IPS-18c (cell line): Measurements from ENCODE around the gene DUSP19.

Source experiments
- H3K4me3 ChIP-seq: 2 replicates; pipeline ENCODE4 v1.7.0; 2013; ENCODE audit warnings: low read depth, mild to moderate bottlenecking, low read length, moderate library complexity; ENCODE audit not compliant: insufficient read depth
- H3K9me3 ChIP-seq: one replicate; pipeline ENCODE4 v1.6.1; 2013; ENCODE audit warnings: mild to moderate bottlenecking, low read length, moderate library complexity; ENCODE audit not compliant: control insufficient read depth, insufficient read depth

DUSP19 gene

DNA sequence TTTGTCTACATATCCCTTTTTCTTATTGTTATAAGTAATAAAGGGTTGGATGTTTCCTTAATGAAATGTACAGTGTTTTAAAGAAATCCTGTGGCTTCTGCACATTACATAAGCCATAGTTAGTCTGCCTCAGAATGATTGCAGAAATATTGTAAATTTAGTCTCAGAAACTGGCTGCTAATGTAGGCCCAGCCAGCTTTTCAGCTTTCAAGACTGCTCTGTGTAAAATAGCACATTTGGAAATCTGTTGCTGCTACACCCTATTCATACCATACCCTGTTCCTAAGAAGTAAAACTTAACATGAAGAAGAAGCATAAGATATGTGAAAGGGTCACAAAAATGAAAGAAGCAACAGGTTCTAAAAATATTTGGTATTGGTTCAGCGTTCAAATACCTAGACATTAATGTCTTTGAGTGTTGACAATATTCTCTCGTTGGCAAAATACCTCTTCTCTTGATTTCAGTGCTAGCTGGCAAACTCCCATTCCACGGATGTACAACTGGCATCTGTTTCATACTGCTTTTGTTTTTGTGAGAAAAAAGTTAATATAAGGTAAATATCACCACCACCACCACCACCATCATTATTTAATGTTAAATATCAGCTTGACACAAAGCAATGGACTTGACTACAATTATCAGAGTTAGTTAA is 21.1 kb upstream of the DUSP19 start:
- no peak overlapping the region for H3K4me3 ChIP-seq
- H3K9me3 ChIP-seq, result no peaks in the 10 kb centered on the region

DNA sequence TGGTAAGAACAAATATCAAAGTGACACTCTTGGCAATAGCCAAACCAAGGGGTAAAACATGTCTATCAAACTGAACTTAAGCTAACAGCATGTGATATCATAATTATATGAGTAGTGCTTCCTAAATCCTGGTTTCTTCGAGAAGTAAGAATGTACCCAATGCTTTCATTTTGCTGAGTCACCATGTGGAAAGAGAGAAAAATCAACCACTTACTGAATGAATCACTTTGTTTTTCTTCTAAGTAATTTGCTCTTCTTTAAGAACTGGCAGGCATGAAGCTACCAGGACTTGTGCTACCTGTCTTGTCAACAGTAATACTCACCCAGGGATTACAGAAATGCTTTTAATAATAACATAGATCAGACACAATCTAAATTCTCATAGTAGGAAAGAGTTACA is 19.0 kb upstream of the DUSP19 start:
- no peaks in the 10 kb centered on the region for H3K9me3 ChIP-seq
- H3K4me3 ChIP-seq, result no peak overlapping the region

DNA sequence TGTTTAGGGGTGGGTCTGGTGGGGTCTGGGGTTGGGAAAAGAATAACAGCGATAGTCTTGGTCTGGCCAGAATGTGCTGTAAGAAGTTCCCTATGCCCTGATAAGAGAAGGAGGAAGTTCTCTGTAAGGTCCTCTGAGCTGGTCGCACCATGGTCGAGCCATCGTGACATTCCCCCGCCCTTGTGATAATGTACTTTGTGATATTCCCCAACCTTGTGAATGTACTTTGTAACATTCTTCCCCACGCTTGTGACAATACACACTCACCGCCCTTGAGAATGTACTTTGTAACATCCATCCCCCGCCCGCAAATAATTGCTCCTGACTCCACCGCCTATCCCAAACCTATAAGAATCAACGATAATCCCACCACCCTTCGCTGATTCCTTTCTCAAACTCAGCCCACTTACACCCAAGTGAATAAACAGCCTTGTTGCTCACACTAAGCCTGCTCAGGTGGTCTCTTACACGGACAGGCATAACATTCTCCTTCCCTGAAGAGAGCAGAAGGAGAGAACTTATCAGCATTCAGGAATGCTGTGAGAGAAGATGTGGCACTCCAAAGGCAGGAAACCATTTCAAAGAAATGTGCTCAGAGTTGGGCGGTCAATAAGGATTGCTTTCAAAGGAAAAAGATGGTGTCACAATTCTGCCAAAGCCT is 17.8 kb upstream of the DUSP19 start:
- no peak overlapping the region for H3K4me3 ChIP-seq
- no peaks in the 10 kb centered on the region for H3K9me3 ChIP-seq

DNA sequence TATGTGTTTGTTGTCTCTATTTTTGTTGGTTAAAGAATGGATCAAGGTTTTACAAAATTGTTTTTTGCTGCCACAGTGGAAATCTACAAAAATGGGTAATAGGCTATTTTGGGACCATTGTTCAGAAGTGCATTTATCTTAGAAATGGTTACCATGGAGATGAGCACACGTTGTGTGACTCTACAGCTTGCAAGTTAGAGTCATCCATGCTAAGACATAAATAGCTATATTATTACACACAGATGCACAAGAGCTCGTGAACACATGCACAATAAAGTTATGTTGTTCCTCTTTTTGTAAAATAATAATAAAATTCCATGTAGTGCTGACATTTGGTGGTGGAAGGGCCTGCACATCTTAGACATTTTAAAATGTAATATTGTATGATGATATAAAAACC is 15.5 kb upstream of the DUSP19 start:
- no peaks in the 10 kb centered on the region for H3K9me3 ChIP-seq
- H3K4me3 ChIP-seq, result no peak overlapping the region

DNA sequence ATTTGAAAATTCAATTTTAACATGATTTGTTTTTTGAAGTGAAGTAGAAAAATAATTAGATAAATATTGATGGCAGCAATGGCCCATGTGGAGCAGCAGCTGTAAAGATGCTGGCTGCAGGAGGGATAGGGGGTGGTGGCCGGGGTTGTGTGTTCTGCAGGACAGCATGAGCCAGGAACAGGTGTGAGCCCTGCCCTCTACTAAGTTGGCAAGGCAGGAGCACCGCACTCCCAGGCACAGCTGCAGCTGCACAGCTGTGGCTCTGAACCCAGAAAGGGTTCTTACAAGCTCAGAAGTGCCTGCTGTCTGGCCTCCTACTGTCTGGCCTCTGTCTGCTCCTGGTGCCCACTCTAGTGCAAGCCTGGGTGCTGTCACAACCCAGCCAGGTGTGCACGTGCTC is 10.0 kb upstream of the DUSP19 start:
- Histone ChIP-seq H3K9me3 (peaks cover 4% of the 10 kb centered on the region), H3K4me3 (no peak overlapping the region)

DNA sequence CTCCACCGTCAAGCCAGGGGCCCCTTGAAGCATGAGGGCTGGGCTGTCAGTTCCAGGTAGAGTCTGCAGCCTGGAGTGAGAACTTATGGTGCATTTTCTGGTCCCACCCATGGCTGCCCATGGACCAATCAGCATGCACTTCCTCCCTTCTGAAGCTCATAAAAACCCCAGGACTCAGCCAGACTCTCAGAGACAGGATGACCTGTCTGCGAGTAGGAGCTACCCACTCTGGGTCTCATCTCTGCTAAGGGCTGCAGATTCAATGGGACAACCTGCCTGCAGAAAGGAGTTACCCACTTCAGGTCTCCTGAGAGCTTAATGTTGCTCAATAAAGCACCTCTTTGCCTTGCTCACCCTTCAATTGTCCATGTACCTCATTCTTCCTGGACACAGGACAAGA is 9.4 kb upstream of the DUSP19 start:
- Histone ChIP-seq H3K9me3 (peaks cover 4% of the 10 kb centered on the region), H3K4me3 (no peak overlapping the region; the same call in 1 of the 2 replicates)

DNA sequence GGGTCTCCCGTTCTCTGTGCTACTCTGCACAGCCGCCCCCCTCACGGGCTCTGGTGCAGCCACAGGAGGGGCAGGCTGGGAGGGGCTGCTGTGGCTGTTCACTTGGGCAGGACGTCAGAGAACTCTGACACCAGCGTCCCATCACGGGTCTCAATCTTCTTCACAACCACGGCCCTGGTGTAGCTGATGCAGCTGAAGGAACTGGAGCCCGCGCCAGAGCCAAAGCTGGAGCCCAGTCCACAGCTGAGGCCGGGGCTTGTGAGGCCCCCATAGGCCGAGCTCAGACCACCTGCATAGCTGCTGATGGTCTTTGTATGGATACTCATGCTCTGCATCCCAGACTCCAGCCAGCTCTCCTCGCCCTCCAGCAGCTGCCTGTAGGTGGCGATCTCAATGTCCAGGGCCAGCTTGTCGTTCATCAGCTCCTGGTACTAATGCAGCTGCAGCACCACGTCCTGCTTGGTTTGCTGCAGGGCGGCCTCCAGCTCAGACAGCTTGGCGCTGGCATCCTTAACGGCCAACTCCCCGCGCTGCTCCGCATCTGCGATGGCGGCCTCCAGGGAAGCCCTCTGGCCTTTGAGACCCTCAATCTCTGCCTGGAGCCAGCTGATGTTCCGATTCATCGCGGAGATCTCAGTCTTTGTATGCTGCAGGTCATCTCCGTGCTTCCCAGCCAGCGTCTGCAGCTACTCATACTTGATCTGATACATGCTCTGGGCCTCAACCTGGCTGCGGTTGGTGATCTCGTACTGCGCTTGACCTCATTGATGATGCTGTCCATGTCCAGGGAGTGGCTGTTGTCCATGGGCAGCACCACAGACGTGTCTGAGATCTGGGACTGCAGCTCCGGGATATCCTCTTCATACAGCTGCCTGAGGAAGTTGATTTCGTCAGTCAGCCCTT is 7.4 kb upstream of the DUSP19 start:
- Histone ChIP-seq H3K9me3 (peaks cover 4% of the 10 kb centered on the region), H3K4me3 (peak overlapping the region; percentile 26; the same call in 1 of the 2 replicates)

DNA sequence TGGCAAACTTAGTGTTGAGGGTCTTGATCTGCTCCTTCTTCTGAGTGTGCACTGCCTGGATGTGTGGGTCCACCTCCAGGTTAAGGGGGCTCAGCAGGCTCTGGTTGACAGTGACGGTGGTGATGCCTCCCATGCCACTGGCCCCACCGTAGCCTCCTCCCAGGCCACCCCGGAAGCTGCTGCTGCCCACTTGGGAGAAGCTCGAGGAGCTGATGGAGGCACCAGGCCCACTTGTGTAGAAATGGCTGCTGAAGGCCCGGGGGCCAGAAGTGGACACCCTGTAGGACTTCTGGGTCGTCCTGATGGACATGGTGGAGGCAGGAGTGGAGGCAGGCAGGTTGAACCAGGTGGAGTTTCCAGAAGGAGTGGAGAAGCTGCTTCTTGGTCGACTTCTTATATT is 6.4 kb upstream of the DUSP19 start:
- Histone ChIP-seq H3K4me3 (no peak overlapping the region), H3K9me3 (peaks cover 4% of the 10 kb centered on the region)

DNA sequence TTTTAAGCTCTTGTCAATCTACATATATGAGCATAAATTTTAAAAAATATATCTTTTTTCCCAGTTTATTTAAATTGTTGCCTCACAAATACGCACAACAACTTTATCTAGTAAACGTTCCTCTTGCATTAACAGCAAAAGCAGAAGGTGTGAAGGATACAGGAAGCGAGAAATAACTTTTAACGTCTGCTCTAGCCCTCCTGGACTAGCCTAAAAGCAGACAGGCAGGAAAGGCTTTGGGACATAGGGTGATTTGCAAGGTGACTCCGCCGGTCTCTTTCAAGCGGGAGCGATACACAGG is 434 bp upstream of the DUSP19 start:
- Histone ChIP-seq H3K4me3 (peak overlapping the region; percentile 55), H3K9me3 (no peaks in the 10 kb centered on the region)

DNA sequence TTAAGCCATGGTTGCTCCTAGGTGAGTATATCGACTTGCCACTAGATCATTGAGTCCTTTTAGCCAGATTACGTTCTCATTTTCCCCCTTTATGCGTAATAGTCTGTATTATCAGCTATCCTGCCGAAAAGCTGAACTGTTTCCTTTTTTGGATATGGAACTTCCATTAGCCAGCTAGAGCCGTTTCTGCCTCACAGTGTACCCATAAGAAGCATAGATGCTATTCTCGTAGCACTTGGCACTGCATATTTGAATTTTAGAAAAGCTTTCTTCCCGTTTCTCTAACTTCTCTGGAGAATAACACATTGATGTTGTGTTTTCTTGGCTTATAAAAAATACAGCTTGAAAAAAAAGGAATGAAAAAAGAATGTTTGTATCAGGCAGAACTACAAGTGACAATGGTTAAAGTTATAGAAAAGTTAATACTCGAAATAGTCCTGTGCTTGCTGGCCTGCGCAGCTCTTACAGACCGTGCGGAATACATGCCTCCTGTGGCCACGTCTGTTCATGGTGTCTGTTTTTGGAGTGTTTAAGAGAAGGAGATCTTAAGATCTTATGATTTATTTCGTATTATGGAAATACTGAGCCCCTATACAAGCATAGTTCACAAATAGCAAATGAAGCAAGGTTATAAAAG is 710 bp downstream of the DUSP19 start:
- Histone ChIP-seq H3K4me3 (peak overlapping the region; percentile 55; the same call in 1 of the 2 replicates), H3K9me3 (no peaks in the 10 kb centered on the region)

DNA sequence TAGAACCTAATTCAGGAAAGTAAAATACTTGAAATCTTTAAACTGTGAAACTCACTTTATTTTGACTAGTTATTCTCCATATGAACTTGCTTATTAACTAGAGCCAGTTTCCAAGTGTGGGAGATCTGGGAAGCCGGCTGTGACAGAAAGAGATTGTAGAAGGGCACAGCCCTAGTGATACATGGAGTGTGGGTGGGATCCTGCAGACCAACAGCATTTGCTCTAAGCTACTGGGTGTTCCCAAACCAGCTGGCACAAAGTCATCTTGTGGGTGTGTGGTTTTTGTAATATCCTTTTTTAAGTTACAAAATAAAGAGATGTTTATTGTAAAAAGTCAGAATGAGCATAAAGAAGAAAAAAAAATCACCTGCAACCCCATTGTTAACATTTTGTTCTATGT is 3.4 kb downstream of the DUSP19 start:
- Histone ChIP-seq H3K9me3 (no peaks in the 10 kb centered on the region), H3K4me3 (no peak overlapping the region)

DNA sequence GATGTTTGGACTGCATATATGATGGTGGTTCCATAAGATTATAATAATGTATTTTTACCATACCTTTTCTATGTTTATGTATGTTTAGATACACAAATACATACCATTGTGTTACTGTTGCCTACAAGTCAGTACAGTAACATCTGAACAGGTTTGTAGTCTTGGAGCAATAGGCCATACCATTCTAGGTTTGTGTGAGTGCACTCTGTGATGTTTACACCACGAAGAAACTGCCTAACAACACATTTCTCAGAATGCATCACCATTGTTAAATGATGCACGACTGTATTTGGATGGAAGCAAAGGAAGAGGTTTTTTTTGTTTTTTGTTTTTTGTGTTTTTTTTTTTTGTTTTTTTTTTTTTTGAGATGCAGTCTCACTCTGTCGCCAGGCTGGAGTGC is 9.5 kb downstream of the DUSP19 start:
- Histone ChIP-seq H3K9me3 (no peaks in the 10 kb centered on the region), H3K4me3 (no peak overlapping the region)

DNA sequence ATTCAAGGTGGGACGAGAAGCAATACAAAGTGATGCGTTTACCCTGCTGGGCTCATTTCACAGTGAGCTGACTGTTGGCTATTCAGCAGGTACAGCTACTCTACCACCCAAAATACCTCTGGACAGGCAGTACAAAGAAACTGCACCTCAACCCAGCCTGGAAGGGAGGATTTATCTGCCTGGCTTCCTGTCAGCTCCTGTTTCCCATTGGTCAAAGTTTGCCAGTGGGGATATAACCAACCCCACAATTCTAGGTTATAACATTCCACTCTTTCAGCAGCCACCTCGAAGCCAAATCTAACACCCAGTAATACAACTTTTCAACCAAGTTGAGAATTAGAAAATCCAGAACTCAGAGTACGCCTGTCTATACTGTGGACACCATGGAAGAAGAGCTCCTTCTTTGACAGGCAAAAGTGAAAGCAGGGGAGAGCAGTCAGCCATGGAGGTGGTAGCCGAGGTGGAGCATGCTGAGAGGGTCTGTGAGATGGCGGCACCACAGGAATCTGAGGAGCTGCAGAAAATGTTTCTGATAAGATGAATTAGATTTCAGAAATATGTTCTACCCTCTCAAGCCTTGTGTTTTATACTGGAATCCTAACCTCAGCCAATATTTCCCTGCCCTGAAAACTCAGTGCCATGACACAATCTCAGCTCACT is 10.8 kb downstream of the DUSP19 start:
- no peak overlapping the region for H3K4me3 ChIP-seq
- no peaks in the 10 kb centered on the region for H3K9me3 ChIP-seq

DNA sequence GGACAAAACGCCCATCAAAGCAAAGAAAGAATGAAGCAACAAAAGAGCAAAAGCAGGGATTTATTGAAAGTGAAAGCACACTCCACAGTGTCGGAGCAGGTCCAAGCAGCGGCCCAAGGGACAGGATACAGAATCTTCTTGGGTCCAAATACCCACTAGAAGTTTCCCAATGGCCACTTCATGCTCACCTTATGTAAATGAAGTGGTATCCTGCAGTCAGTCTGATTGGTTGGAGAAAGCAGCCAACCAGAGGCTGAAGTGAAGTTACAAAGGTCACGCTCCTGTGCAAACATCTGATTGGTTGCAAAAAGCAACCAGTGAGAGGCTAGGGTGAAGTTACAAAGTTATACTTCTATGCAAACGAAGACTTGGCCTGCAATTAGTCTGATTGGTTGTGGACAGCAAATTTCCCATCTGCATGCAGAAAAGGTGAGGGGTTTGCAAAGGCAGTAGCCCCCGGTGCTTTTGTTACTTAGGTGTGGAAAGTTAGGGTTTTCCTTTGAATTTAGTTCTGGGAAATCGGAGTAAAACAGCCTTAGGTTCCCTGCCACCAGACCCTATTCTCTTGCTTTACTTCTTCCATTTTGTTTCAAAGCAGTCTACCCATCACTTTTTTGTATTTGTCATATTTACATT is 12.9 kb downstream of the DUSP19 start:
- no peaks in the 10 kb centered on the region for H3K9me3 ChIP-seq
- H3K4me3 ChIP-seq, result no peak overlapping the region

DNA sequence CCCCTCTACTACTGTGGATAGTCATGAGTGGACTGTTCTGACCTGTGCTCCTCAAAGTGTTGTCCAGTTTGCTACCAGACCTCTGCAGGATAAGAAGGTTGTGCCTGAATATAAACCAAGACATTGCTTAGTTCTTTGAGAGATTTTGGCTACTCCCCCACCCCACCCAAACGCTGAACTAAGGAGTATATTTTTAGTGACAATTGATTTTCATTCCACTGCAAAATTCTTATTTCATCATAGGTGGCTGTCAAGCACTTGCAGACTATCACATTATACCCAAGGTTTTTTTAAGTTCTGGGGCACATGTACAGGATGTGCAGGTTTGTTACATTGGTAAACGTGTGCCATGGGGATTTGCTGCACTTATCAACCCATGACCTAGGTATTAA is 13.4 kb downstream of the DUSP19 start:
- H3K9me3 ChIP-seq, result no peaks in the 10 kb centered on the region
- H3K4me3 ChIP-seq, result no peak overlapping the region

DNA sequence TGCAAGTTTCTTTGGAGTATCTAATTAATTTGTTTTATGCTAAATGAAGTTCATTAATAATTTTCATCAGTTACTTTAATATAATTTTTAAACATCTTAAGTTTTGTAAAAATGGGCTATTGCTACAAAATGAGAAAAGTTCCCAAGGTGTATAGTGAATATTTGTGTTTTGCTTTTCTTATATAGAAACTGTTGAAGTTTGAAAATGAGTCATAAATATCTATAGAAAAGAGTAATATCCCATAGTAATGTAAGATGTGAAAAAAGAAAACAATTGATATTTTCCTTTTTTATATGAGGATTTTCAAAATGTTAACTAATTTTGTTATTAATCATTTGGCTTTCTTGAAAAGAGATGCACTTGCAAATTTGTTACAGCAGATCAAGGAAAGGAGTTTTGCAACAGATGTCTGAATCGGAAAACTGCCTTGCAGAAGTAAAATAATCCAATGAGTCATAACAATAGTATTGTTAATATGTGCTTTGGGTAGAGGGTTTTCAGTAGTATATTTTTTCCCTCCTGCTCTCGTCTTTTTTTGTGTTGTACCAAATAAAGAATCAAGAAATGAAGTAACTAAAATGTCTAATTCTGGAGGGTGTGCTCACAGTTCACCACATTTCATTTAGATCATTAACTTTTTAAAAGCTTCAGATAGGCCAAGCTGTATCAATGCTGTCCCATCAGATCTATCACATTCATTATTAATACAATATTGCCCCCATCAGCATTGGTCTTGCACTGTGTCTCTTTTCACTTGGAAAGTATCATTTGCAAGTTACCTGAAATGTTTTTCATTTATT is 15.5 kb downstream of the DUSP19 start:
- no peak overlapping the region for H3K4me3 ChIP-seq

More for the DNA sequence above, 15.5 kb downstream of the DUSP19 start:
- H3K9me3 ChIP-seq, result no peaks in the 10 kb centered on the region
